CD8-positive, alpha-beta memory T cell (primary cell): ENCODE data around the gene SLC6A19. TPM values are rescaled to one million over a fixed set of nuclear protein-coding genes. Genes with fewer than 3 reads are reported as not detected.

Experiments used
- CTCF ChIA-PET: fragments of 350-600 bp; sonication (Branson Sonifier 250); formaldehyde crosslinking; loops from one replicate; lab custom pipeline; 2021; ENCODE audit warnings: antibody characterized with exemption; lab: Charles Lee
- POLR2A ChIA-PET: fragments of 350-600 bp; sonication (Branson Sonifier 250); formaldehyde crosslinking; loops from one replicate; lab custom pipeline; 2021; ENCODE audit warnings: antibody characterized with exemption; lab: Charles Lee
- DNase-seq, 5 donors: peaks; one replicate each; pipeline versions ENCODE4 v3.0.0 to v3.0.0-alpha.2; 2020 to 2022; ENCODE audit warnings: mixed read lengths in 1 of 5
- H3K27ac ChIP-seq: one replicate; pipeline ENCODE4 v1.7.0; 2013; ENCODE audit warnings: low read depth, mild to moderate bottlenecking, low read length, moderate library complexity
- H3K27me3 ChIP-seq: 2 replicates; pipeline ENCODE4 v1.7.0; 2013; ENCODE audit warnings: low read length, mild to moderate bottlenecking; ENCODE audit not compliant: insufficient read depth, poor library complexity, severe bottlenecking
- H3K36me3 ChIP-seq: 2 replicates; pipeline ENCODE4 v1.7.0; 2013; ENCODE audit warnings: mild to moderate bottlenecking, low read length, moderate library complexity; ENCODE audit not compliant: insufficient read depth
- H3K4me1 ChIP-seq: 2 replicates; pipeline ENCODE4 v1.7.0; 2013; ENCODE audit warnings: mild to moderate bottlenecking, low read length, moderate library complexity; ENCODE audit not compliant: insufficient read depth
- H3K4me3 ChIP-seq: 2 replicates; pipeline ENCODE4 v1.7.0; 2013; ENCODE audit warnings: mild to moderate bottlenecking, low read length
- H3K9me3 ChIP-seq: 2 replicates; pipeline ENCODE4 v1.7.0; 2013; ENCODE audit warnings: mild to moderate bottlenecking, low read length
- H3K27ac Mint-ChIP-seq, 8 donors: one replicate each; pipeline ENCODE4 v1.8.0; 2020 to 2021; ENCODE audit warnings: mixed read lengths in 8 of 8, mild to moderate bottlenecking in 6 of 8, inconsistent platforms in 3 of 8, moderate library complexity in 3 of 8
- H3K27me3 Mint-ChIP-seq, 2 donors: one replicate each; pipeline ENCODE4 v1.8.0; 2020 to 2021; ENCODE audit warnings: mixed read lengths in 2 of 2, mild to moderate bottlenecking in 1 of 2, moderate library complexity in 1 of 2
- H3K36me3 Mint-ChIP-seq, 3 donors: one replicate each; pipeline ENCODE4 v1.8.0; 2020 to 2021; ENCODE audit warnings: mixed read lengths in 3 of 3, inconsistent platforms in 1 of 3, mild to moderate bottlenecking in 1 of 3
- H3K4me1 Mint-ChIP-seq, 3 donors: one replicate each; pipeline ENCODE4 v1.8.0; 2020 to 2021; ENCODE audit warnings: mixed read lengths in 3 of 3, inconsistent platforms in 1 of 3, mild to moderate bottlenecking in 1 of 3
- H3K4me3 Mint-ChIP-seq, 7 donors: one replicate each; pipeline ENCODE4 v1.8.0; 2020 to 2021; ENCODE audit warnings: mixed read lengths in 7 of 7, mild to moderate bottlenecking in 6 of 7, moderate library complexity in 4 of 7, inconsistent platforms in 2 of 7
- H3K9me3 Mint-ChIP-seq, 5 donors: one replicate each; pipeline ENCODE4 v1.8.0; 2020 to 2022; ENCODE audit warnings: mixed read lengths in 5 of 5, mild to moderate bottlenecking in 3 of 5, moderate library complexity in 2 of 5, inconsistent platforms in 1 of 5
- polyA plus RNA-seq: library from polyadenylated mRNA; unstranded; fragments of 300-500 nt; fragmentation: Illumina TruSeq; gene quantifications from one replicate; pipeline ENCODE4 v1.2.3, GENCODE V29; 2021
- total RNA-seq, 2 experiments: library from RNA; stranded (reverse); gene quantifications; one replicate each; pipeline ENCODE4 v1.2.3, GENCODE V29; 2021

Gene SLC6A19
- total and polyA plus RNA-seq, 3 experiments from 2014 or later, result not detected

DNA sequence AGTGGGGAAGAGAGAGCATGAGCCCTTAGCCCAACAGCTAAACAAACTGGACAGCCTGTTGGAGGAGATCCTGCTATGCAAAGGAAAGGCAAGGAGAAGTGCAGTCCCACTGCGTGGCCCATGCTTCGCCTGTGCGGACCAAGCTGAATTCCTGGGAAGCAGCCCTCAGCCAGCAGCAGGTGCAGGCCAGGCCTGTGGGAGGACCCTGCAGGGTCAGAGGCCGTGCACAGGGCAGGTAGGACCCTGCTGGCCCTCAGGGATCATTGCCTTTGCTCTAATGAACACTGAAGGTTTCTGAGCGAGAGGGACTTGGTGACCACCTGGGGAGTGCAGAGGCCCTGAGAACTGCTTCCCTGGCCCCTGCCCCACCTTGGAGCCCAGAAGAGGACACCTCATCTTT, 6.0 kb upstream of the SLC6A19 start:
- Mint-ChIP-seq H3K36me3 (no peaks in the 10 kb centered on the region), H3K9me3 (peaks cover 0 to 5% (median 0%) of the 10 kb centered on the region in 5 donors), H3K27ac (no peak overlapping the region), H3K4me1 (no peaks in the 10 kb centered on the region), H3K4me3 (no peak overlapping the region), H3K27me3 (peaks cover 15% of the 10 kb centered on the region in 2 donors)
- peak in 1 of 5 donors; percentile 12 for DNase-seq
- Histone ChIP-seq H3K4me3 (no peak overlapping the region), H3K4me1 (peaks cover 5% of the 10 kb centered on the region), H3K27me3 (no peaks in the 10 kb centered on the region), H3K36me3 (no peaks in the 10 kb centered on the region), H3K27ac (no peak overlapping the region), H3K9me3 (no peaks in the 10 kb centered on the region)
- POLR2A ChIA-PET, result no interaction called here
- CTCF ChIA-PET, result no interaction called here

DNA sequence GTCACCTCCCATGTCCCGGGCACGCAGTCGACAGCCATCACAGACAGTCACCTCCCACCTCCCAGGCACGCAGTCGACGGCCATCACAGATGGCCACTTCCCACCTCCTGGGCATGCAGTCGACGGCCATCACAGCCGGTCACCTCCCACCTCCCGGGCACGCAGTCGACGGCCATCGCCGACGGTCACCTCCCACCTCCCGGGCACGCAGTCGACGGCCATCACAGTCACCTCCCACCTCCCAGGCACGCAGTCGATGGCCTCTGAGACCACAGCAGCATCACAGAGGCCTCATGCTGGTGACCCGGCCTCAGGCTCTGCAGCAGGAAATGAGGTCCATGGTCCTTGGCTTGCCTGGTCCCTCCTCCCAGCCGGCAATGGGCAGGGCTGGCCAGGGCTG, 5.5 kb upstream of the SLC6A19 start:
- Mint-ChIP-seq H3K27me3 (peaks cover 10 to 13% of the 10 kb centered on the region in 2 donors), H3K4me1 (no peaks in the 10 kb centered on the region), H3K27ac (no peak overlapping the region), H3K4me3 (no peak overlapping the region), H3K36me3 (no peaks in the 10 kb centered on the region), H3K9me3 (peaks cover 0 to 5% (median 0%) of the 10 kb centered on the region in 5 donors)
- Histone ChIP-seq H3K4me1 (peaks cover 5% of the 10 kb centered on the region), H3K36me3 (no peaks in the 10 kb centered on the region), H3K4me3 (no peak overlapping the region), H3K9me3 (no peaks in the 10 kb centered on the region), H3K27ac (no peak overlapping the region), H3K27me3 (no peaks in the 10 kb centered on the region)
- CTCF ChIA-PET, result no interaction called here
- DNase-seq, result peak in 1 of 5 donors; percentile 26
- POLR2A ChIA-PET, result no interaction called here

DNA sequence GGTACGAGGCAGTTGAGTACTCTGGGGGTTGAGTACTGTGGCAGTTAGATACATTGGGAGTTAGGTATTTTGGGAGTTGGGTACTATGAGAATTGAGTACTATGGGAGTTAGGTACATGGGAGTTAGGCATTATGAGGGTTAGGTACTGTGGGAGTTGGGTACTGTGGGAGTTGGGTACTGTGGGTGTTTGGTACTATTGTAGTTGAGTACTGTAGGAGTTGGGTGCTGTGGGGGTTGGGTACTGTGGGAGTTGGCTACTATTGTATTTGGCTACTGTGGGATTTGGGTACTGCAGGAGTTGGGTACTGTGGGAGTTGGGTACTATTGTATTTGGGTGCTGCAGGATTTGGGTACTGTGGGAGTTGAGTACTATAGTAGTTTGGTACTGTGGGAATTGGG, 4.8 kb upstream of the SLC6A19 start:
- ChIA-PET POLR2A (no interaction called here), CTCF (no interaction called here)
- peaks cover 5% of the 10 kb centered on the region for H3K4me1 ChIP-seq
- H3K9me3 ChIP-seq, result no peaks in the 10 kb centered on the region
- no peak overlapping the region for H3K27ac Mint-ChIP-seq
- no peaks in the 10 kb centered on the region for H3K36me3 Mint-ChIP-seq
- H3K4me3 ChIP-seq, result no peak overlapping the region
- no peaks in the 10 kb centered on the region for H3K27me3 ChIP-seq
- peaks cover 0 to 5% (median 0%) of the 10 kb centered on the region in 5 donors for H3K9me3 Mint-ChIP-seq
- no peak overlapping the region for H3K27ac ChIP-seq
- peaks cover 8 to 13% of the 10 kb centered on the region in 2 donors for H3K27me3 Mint-ChIP-seq
- H3K4me3 Mint-ChIP-seq, result no peak overlapping the region
- no peaks in the 10 kb centered on the region for H3K4me1 Mint-ChIP-seq
- no peak for DNase-seq
- H3K36me3 ChIP-seq, result no peaks in the 10 kb centered on the region

DNA sequence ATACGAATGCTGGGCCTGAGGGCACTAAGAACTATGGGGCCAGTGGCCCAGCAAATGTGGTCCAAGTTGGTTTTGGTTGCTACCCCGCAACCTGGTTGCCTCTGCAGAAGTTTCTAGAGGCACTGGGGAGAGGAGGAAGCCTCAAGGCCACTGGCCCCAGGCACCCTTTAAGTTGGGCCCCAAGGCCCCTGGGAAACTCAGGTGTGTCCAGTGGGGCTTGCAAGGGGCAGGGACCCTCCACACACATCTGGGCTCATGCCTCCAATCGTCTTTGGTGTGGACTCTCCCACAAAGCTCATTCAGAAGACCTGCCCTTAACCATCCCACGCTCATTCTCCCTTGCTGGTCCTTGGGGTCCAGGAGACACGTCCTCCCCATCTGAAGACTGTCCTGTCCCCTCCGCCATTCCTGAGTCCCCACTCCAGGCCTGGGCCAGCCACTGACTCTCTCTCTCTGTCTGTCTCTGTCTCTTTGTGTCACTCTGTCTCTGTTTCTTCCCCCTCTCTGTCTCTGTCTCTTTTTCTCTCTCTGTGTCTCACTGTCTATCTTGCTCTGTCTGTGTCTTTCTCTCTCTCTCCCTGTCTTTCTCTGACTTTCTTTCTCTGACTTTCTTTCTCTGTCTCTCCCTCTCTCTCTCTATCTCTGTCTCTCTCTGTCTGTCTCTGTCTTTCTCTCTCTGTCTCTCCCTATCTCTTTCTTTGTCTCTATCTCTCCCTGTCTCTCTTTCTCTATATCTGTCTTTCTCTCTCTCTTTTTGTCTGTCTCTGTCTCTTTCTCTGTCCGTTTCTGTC, 3.3 kb upstream of the SLC6A19 start:
- H3K36me3 Mint-ChIP-seq, result no peaks in the 10 kb centered on the region
- no peaks in the 10 kb centered on the region for H3K4me1 Mint-ChIP-seq
- DNase-seq, result peak in 1 of 5 donors; percentile 8
- H3K9me3 ChIP-seq, result no peaks in the 10 kb centered on the region
- no peaks in the 10 kb centered on the region for H3K36me3 ChIP-seq
- ChIA-PET CTCF (no interaction called here), POLR2A (no interaction called here)
- no peak overlapping the region for H3K4me3 ChIP-seq
- H3K4me1 ChIP-seq, result peaks cover 5% of the 10 kb centered on the region
- no peak overlapping the region for H3K27ac Mint-ChIP-seq
- H3K9me3 Mint-ChIP-seq, result peaks cover 0 to 3% (median 0%) of the 10 kb centered on the region in 5 donors
- peaks cover 7 to 12% of the 10 kb centered on the region in 2 donors for H3K27me3 Mint-ChIP-seq
- no peak overlapping the region for H3K27ac ChIP-seq
- no peaks in the 10 kb centered on the region for H3K27me3 ChIP-seq
- H3K4me3 Mint-ChIP-seq, result no peak overlapping the region

GRCh38 chr5:1199340-1199648, 2.1 kb upstream of the SLC6A19 start:
- Histone ChIP-seq H3K36me3 (no peaks in the 10 kb centered on the region), H3K4me1 (peaks cover 5% of the 10 kb centered on the region), H3K27ac (peak overlapping the region; percentile 18), H3K9me3 (no peaks in the 10 kb centered on the region), H3K27me3 (no peaks in the 10 kb centered on the region), H3K4me3 (no peak overlapping the region)
- H3K9me3 Mint-ChIP-seq, result peaks cover 0 to 3% (median 0%) of the 10 kb centered on the region in 5 donors
- H3K4me1 Mint-ChIP-seq, result no peaks in the 10 kb centered on the region
- no peaks in the 10 kb centered on the region for H3K36me3 Mint-ChIP-seq
- POLR2A ChIA-PET, result no interaction called here
- no peak overlapping the region for H3K4me3 Mint-ChIP-seq
- no peak for DNase-seq
- no peak overlapping the region for H3K27ac Mint-ChIP-seq
- H3K27me3 Mint-ChIP-seq, result peaks cover 3 to 9% of the 10 kb centered on the region in 2 donors
- CTCF ChIA-PET, result no interaction called here

GRCh38 chr5:1199649-1200494, 1.5 kb upstream of the SLC6A19 start:
- Mint-ChIP-seq H3K27me3 (peaks cover under 1 to 6% of the 10 kb centered on the region in 2 donors), H3K36me3 (no peaks in the 10 kb centered on the region), H3K4me1 (no peaks in the 10 kb centered on the region), H3K4me3 (no peak overlapping the region), H3K9me3 (peaks cover 0 to 3% (median 0%) of the 10 kb centered on the region in 5 donors), H3K27ac (no peak overlapping the region)
- H3K27ac ChIP-seq, result peak overlapping the region; percentile 18
- peak in 1 of 5 donors; percentile 30 for DNase-seq
- H3K36me3 ChIP-seq, result no peaks in the 10 kb centered on the region
- H3K4me1 ChIP-seq, result peaks cover 5% of the 10 kb centered on the region
- H3K27me3 ChIP-seq, result no peaks in the 10 kb centered on the region
- CTCF ChIA-PET, result no interaction called here
- POLR2A ChIA-PET, result no interaction called here
- no peak overlapping the region for H3K4me3 ChIP-seq
- no peaks in the 10 kb centered on the region for H3K9me3 ChIP-seq

GRCh38 chr5:1200495-1201326, 684 bp upstream of the SLC6A19 start:
- H3K4me3 Mint-ChIP-seq, result no peak overlapping the region
- CTCF ChIA-PET, result no interaction called here
- Histone ChIP-seq H3K4me3 (no peak overlapping the region), H3K9me3 (no peaks in the 10 kb centered on the region), H3K27me3 (no peaks in the 10 kb centered on the region), H3K36me3 (no peaks in the 10 kb centered on the region), H3K4me1 (peaks cover 5% of the 10 kb centered on the region), H3K27ac (no peak overlapping the region)
- peaks cover 5 to 9% of the 10 kb centered on the region in 2 donors for H3K27me3 Mint-ChIP-seq
- H3K9me3 Mint-ChIP-seq, result peaks cover 0 to 3% (median 0%) of the 10 kb centered on the region in 5 donors
- DNase-seq, result peak in 1 of 5 donors; percentile 45
- H3K36me3 Mint-ChIP-seq, result no peaks in the 10 kb centered on the region
- H3K27ac Mint-ChIP-seq, result no peak overlapping the region
- no peaks in the 10 kb centered on the region for H3K4me1 Mint-ChIP-seq
- POLR2A ChIA-PET, result no interaction called here
